K562 (cell line): ENCODE data around the gene ZKSCAN3. TPM values are rescaled to one million over a fixed set of nuclear protein-coding genes. Genes with fewer than 3 reads are reported as not detected.

Source experiments
- ARID3B ChIP-seq: fragments of 250-450 bp; sonication (Bioruptor Pico); IDR thresholded peaks from 2 replicates; pipeline ENCODE4 v1.4.0; 2020; ENCODE audit warnings: borderline replicate concordance
- CCAR2 ChIP-seq: fragments of 200-400 bp; formaldehyde crosslinking; IDR thresholded peaks from 2 replicates; pipeline ENCODE4 v1.6.1; 2017; ENCODE audit warnings: mild to moderate bottlenecking, low read depth, low read length
- DIDO1 ChIP-seq: fragments of 450-650 bp; IDR thresholded peaks from 2 replicates; pipeline ENCODE4 v1.6.1; 2016; ENCODE audit warnings: low read depth, missing biosample characterization, missing genetic modification characterization
- EP300 ChIP-seq: IDR thresholded peaks from 2 replicates; pipeline ENCODE4 v1.6.1; 2012; ENCODE audit warnings: low read length, improper control_type of control experiment
- ESRRA ChIP-seq: fragments of 450-650 bp; IDR thresholded peaks from 2 replicates; pipeline ENCODE4 v1.6.1; 2014; ENCODE audit warnings: low read depth, mild to moderate bottlenecking, moderate library complexity, borderline replicate concordance
- GTF3C2 ChIP-seq: IDR thresholded peaks from 3 replicates; pipeline ENCODE4 v1.6.1; 2011; ENCODE audit warnings: borderline replicate concordance, mild to moderate bottlenecking, moderate library complexity; ENCODE audit not compliant: insufficient read length; ENCODE audit errors: extremely low read depth
- HMGN3 ChIP-seq: IDR thresholded peaks from 2 replicates; pipeline ENCODE4 v1.6.1; 2011; ENCODE audit warnings: borderline replicate concordance, low read depth, mild to moderate bottlenecking, mixed read lengths, low read length; ENCODE audit not compliant: insufficient read length; ENCODE audit errors: extremely low read depth
- LEF1 ChIP-seq: fragments of 450-650 bp; IDR thresholded peaks from 2 replicates; pipeline ENCODE4 v1.6.1; 2016; ENCODE audit warnings: mild to moderate bottlenecking
- MECOM ChIP-seq: fragments of 250-450 bp; sonication (Bioruptor Pico); IDR thresholded peaks from 2 replicates; pipeline ENCODE4 v1.8.0; 2022; ENCODE audit warnings: inconsistent platforms
- POLR2G ChIP-seq: fragments of 200-400 bp; formaldehyde crosslinking; IDR thresholded peaks from 2 replicates; pipeline ENCODE4 v1.6.1; 2017; ENCODE audit warnings: low read depth, mild to moderate bottlenecking, antibody characterized with exemption, low read length, moderate library complexity
- SUPT5H ChIP-seq: fragments of 450-650 bp; IDR thresholded peaks from 2 replicates; pipeline ENCODE4 v1.6.1; 2016
- ZBTB43 ChIP-seq: sonication (generic); formaldehyde crosslinking; IDR thresholded peaks from 2 replicates; pipeline ENCODE4 v1.8.0; 2023; ENCODE audit warnings: mild to moderate bottlenecking, missing genetic modification reagents
- ZFPM2 ChIP-seq: fragments of 250-450 bp; sonication (Bioruptor Pico); IDR thresholded peaks from 2 replicates; pipeline ENCODE4 v1.5.1; 2022; ENCODE audit warnings: mild to moderate bottlenecking
- ZNF354B ChIP-seq: fragments of 250-450 bp; sonication (Bioruptor Pico); IDR thresholded peaks from 2 replicates; pipeline ENCODE4 v1.4.0; 2020
- ZNF584 ChIP-seq: fragments of 200-800 bp; sonication (Bioruptor generic); IDR thresholded peaks from 2 replicates; pipeline ENCODE4 v1.6.1; 2016; ENCODE audit warnings: low read depth, mild to moderate bottlenecking, missing genetic modification characterization, missing compliant biosample characterization
- ZNF695 ChIP-seq: fragments of 450-650 bp; formaldehyde crosslinking; IDR thresholded peaks from 2 replicates; pipeline ENCODE4 v1.4.0; 2020; ENCODE audit warnings: mild to moderate bottlenecking, moderate library complexity
- ZNF79 ChIP-seq: fragments of 250-450 bp; sonication (Bioruptor Pico); IDR thresholded peaks from 2 replicates; pipeline ENCODE4 v1.4.0; 2020; ENCODE audit warnings: low read depth, mild to moderate bottlenecking, moderate library complexity
- polyA plus RNA-seq, 8 experiments: library from polyadenylated mRNA; depleted of rRNA in 4 of 8; stranded (reverse) in 5 of 8; unstranded in 3 of 8; fragments of >200 nt; fragmentation: Nextera tagmentation in 2 of 8; fragmentation: Illumina TruSeq in 1 of 8; extraction: Ambion mirVana in 2 of 8; extraction: Trizol in 1 of 8; gene quantifications; 2 replicates each; pipeline versions ENCODE4 v1.2.1 to v1.2.3, GENCODE V29; 2011 to 2014; ENCODE audit warnings: inconsistent platforms in 1 of 8, missing spikeins in 1 of 8
- total RNA-seq, 7 experiments: library from RNA; depleted of rRNA in 6 of 7; stranded (reverse); fragments of >200 nt in 6 of 7; fragmentation: Illumina TruSeq in 2 of 7; extraction: Trizol in 2 of 7; gene quantifications; 2 replicates each; pipeline versions ENCODE4 v1.2.1 to v1.2.3, GENCODE V29; 2011 to 2021; ENCODE audit warnings: low replicate concordance in 1 of 7
- TF ChIP-seq, protein P1 (sequence below): fragments of 450-650 bp; IDR thresholded peaks from 2 replicates; pipeline ENCODE4 v1.6.1; 2016; ENCODE audit warnings: low read depth, mild to moderate bottlenecking, moderate library complexity
- TF ChIP-seq, protein P2 (sequence below): fragments of 450-650 bp; IDR thresholded peaks from 2 replicates; pipeline ENCODE4 v1.6.1; 2018; ENCODE audit not compliant: partially characterized antibody

ZKSCAN3 gene
- total and polyA plus RNA-seq, 9 of the 15 experiments (the other 6 are each of a cell fraction or from before 2014, with no cell fraction given), result 3.0 to 12.4 (median 10.2) TPM

DNA sequence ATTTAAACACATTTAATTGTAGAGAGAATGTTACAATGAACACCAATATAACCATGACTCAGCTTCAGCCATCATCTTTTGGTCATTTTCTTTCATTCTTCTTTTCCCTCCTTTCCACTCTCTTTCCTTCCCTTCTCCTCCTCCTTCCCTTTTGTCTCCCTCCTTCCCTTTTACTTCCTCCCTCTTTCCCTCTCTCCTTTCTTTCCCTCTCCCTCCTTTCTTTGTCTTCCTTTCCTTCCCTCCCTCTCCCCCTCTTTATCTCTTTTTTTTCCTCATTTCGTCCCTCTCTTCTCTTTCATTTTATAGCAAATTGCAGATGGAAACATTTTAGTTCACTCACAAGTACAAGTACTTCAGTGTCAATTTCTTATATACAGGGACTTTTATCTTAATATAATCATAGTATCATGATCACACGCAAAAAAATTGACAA, 1.8 kb downstream of the ZKSCAN3 start (continued):
- no peak for TF ChIP-seq ZBTB43
- no peak for TF ChIP-seq ESRRA
- TF ChIP-seq CCAR2, result no peak
- TF ChIP-seq ZNF79 (CRISPR knock-in tag), result no peak
- peak; percentile 48; the same call in 1 of the 2 replicates for TF ChIP-seq LEF1
- TF ChIP-seq, protein P1, sequence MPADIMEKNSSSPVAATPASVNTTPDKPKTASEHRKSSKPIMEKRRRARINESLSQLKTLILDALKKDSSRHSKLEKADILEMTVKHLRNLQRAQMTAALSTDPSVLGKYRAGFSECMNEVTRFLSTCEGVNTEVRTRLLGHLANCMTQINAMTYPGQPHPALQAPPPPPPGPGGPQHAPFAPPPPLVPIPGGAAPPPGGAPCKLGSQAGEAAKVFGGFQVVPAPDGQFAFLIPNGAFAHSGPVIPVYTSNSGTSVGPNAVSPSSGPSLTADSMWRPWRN, result 0 out of 2 replicates have a peak, but pooled peaks have one; percentile 34
- TF ChIP-seq, protein P2, sequence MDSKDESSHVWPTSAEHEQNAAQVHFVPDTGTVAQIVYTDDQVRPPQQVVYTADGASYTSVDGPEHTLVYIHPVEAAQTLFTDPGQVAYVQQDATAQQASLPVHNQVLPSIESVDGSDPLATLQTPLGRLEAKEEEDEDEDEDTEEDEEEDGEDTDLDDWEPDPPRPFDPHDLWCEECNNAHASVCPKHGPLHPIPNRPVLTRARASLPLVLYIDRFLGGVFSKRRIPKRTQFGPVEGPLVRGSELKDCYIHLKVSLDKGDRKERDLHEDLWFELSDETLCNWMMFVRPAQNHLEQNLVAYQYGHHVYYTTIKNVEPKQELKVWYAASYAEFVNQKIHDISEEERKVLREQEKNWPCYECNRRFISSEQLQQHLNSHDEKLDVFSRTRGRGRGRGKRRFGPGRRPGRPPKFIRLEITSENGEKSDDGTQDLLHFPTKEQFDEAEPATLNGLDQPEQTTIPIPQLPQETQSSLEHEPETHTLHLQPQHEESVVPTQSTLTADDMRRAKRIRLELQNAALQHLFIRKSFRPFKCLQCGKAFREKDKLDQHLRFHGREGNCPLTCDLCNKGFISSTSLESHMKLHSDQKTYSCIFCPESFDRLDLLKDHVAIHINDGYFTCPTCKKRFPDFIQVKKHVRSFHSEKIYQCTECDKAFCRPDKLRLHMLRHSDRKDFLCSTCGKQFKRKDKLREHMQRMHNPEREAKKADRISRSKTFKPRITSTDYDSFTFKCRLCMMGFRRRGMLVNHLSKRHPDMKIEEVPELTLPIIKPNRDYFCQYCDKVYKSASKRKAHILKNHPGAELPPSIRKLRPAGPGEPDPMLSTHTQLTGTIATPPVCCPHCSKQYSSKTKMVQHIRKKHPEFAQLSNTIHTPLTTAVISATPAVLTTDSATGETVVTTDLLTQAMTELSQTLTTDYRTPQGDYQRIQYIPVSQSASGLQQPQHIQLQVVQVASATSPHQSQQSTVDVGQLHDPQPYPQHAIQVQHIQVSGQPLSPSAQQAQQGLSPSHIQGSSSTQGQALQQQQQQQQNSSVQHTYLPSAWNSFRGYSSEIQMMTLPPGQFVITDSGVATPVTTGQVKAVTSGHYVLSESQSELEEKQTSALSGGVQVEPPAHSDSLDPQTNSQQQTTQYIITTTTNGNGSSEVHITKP, result no peak
- no peak for TF ChIP-seq ZNF695 (CRISPR knock-in tag)
- TF ChIP-seq HMGN3, result no peak
- no peak for TF ChIP-seq DIDO1 (tag)
- no peak for TF ChIP-seq ZFPM2 (CRISPR knock-in tag)
- no peak for TF ChIP-seq ZNF584 (CRISPR knock-in tag)
- peak; percentile 54; the same call in 1 of the 2 replicates for TF ChIP-seq SUPT5H
- no peak for TF ChIP-seq ZNF354B
- TF ChIP-seq GTF3C2, result no peak
- no peak for TF ChIP-seq ARID3B
- no peak for TF ChIP-seq EP300
- no peak for TF ChIP-seq POLR2G
- no peak for TF ChIP-seq MECOM
